HepG2 (cell line): ENCODE data around the gene HEMK1. TPM values are rescaled to one million over a fixed set of nuclear protein-coding genes. Genes with fewer than 3 reads are reported as not detected.
A peak's percentile ranks its signal among the peaks of the same experiment; 100 is the strongest.

Experiments
- ARID3A ChIP-seq: IDR thresholded peaks from 2 replicates; pipeline ENCODE4 v1.6.1; 2012; ENCODE audit warnings: low read depth, low read length, improper control_type of control experiment
- ARNT2 ChIP-seq: sonication (generic); formaldehyde crosslinking; IDR thresholded peaks from 2 replicates; pipeline ENCODE4 v1.8.0; 2022; ENCODE audit warnings: mild to moderate bottlenecking, low read depth, missing genetic modification reagents, moderate library complexity
- FOSL1 ChIP-seq: sonication (generic); formaldehyde crosslinking; IDR thresholded peaks from 2 replicates; pipeline ENCODE4 v1.9.0; 2021; ENCODE audit warnings: missing genetic modification reagents, borderline replicate concordance
- GATA4 ChIP-seq: sonication (generic); IDR thresholded peaks from 2 replicates; pipeline ENCODE4 v1.6.1; 2016; ENCODE audit warnings: antibody characterized with exemption, low read depth, borderline replicate concordance
- GTF3A ChIP-seq: sonication (generic); formaldehyde crosslinking; conservative IDR thresholded peaks from 2 replicates; pipeline ENCODE4 v1.4.0; 2020; ENCODE audit warnings: mild to moderate bottlenecking, missing genetic modification reagents
- HOXA7 ChIP-seq: sonication (generic); formaldehyde crosslinking; IDR thresholded peaks from 2 replicates; pipeline ENCODE4 v1.8.1; 2022; ENCODE audit warnings: mild to moderate bottlenecking, missing genetic modification reagents, moderate library complexity
- MED13 ChIP-seq: sonication (generic); formaldehyde crosslinking; IDR thresholded peaks from 2 replicates; pipeline ENCODE4 v1.5.0; 2020; ENCODE audit warnings: missing genetic modification reagents
- MLXIP ChIP-seq: sonication (generic); formaldehyde crosslinking; IDR thresholded peaks from 2 replicates; pipeline ENCODE4 v1.9.0; 2021; ENCODE audit warnings: missing genetic modification reagents, borderline replicate concordance
- MNT ChIP-seq: fragments of 450-650 bp; IDR thresholded peaks from 2 replicates; pipeline ENCODE4 v1.6.1; 2016
- NFKBIZ ChIP-seq: IDR thresholded peaks from 2 replicates; pipeline ENCODE4 v1.6.1; 2018; ENCODE audit warnings: missing genetic modification reagents, missing compliant biosample characterization
- RFX1 ChIP-seq: fragments of 450-650 bp; IDR thresholded peaks from 2 replicates; pipeline ENCODE4 v1.6.1; 2017
- RFXAP ChIP-seq: sonication (generic); formaldehyde crosslinking; IDR thresholded peaks from 2 replicates; pipeline ENCODE4 v1.4.0; 2020; ENCODE audit warnings: missing genetic modification reagents, borderline replicate concordance
- XBP1 ChIP-seq: sonication (generic); formaldehyde crosslinking; IDR thresholded peaks from 2 replicates; pipeline ENCODE4 v1.5.0; 2020; ENCODE audit warnings: missing genetic modification reagents
- ZBTB14 ChIP-seq: sonication (generic); formaldehyde crosslinking; IDR thresholded peaks from 2 replicates; pipeline ENCODE4 v1.4.0; 2020; ENCODE audit warnings: missing genetic modification reagents
- ZBTB7A ChIP-seq: sonication (generic); formaldehyde crosslinking; IDR thresholded peaks from 2 replicates; pipeline ENCODE4 v1.8.0; 2022; ENCODE audit warnings: mild to moderate bottlenecking, missing genetic modification reagents
- ZNF121 ChIP-seq: sonication (generic); formaldehyde crosslinking; IDR thresholded peaks from 2 replicates; pipeline ENCODE4 v1.5.0; 2020; ENCODE audit warnings: mild to moderate bottlenecking, missing genetic modification reagents
- ZNF296 ChIP-seq: sonication (generic); formaldehyde crosslinking; conservative IDR thresholded peaks from 2 replicates; pipeline ENCODE4 v1.5.0; 2020; ENCODE audit warnings: mild to moderate bottlenecking, missing genetic modification reagents
- ZNF350 ChIP-seq: sonication (generic); formaldehyde crosslinking; IDR thresholded peaks from 2 replicates; pipeline ENCODE4 v1.4.0; 2020; ENCODE audit warnings: mild to moderate bottlenecking, low read depth, missing genetic modification reagents, borderline replicate concordance
- ZNF354B ChIP-seq: sonication (generic); formaldehyde crosslinking; IDR thresholded peaks from 2 replicates; pipeline ENCODE4 v1.8.0; 2022; ENCODE audit warnings: mild to moderate bottlenecking, missing genetic modification reagents
- ZNF777 ChIP-seq: sonication (generic); formaldehyde crosslinking; IDR thresholded peaks from 2 replicates; pipeline ENCODE4 v1.4.0; 2020; ENCODE audit warnings: missing genetic modification reagents
- polyA plus RNA-seq, 8 experiments: library from polyadenylated mRNA; depleted of rRNA in 3 of 8; stranded (reverse) in 7 of 8; unstranded in 1 of 8; fragments of >200 nt; fragmentation: Illumina TruSeq in 4 of 8; extraction: Trizol in 4 of 8; gene quantifications; 2 replicates each; pipeline versions ENCODE4 v1.2.1 to v1.2.3, GENCODE V29; 2011 to 2016; ENCODE audit warnings: low read depth in 4 of 8, missing spikeins in 1 of 8, mixed read lengths in 1 of 8; ENCODE audit not compliant: insufficient read depth in 1 of 8
- total RNA-seq, 5 experiments: library from RNA; depleted of rRNA; stranded (reverse); fragments of >200 nt; fragmentation: Illumina TruSeq; extraction: Trizol; gene quantifications; 2 replicates each; pipeline ENCODE4 v1.2.3, GENCODE V29; 2016; ENCODE audit warnings: low read depth in 1 of 5

Gene HEMK1
- total and polyA plus RNA-seq, 2 of the 13 experiments (the other 11 are each of a cell fraction or from before 2014, with no cell fraction given), result 9.8 to 12.6 TPM

- no peak for TF ChIP-seq MED13 (CRISPR knock-in tag)
- TF ChIP-seq ARID3A, result no peak
- no peak for TF ChIP-seq GTF3A (CRISPR knock-in tag)
- TF ChIP-seq ZNF777 (CRISPR knock-in tag), result peak; percentile 56; the same call in 1 of the 2 replicates
- 0 out of 2 replicates have a peak, but pooled peaks have one; percentile 44 for TF ChIP-seq ARNT2 (CRISPR knock-in tag)
- TF ChIP-seq MLXIP, result 0 out of 2 replicates have a peak, but pooled peaks have one; percentile 63
- TF ChIP-seq ZNF354B (CRISPR knock-in tag), result no peak
- TF ChIP-seq NFKBIZ (CRISPR knock-in tag), result no peak
- no peak for TF ChIP-seq MNT
- no peak for TF ChIP-seq XBP1
- TF ChIP-seq ZNF296 (CRISPR knock-in tag), result no peak; the same call in 1 of the 2 replicates
- peak; percentile 9 for TF ChIP-seq ZNF121 (CRISPR knock-in tag)
- TF ChIP-seq HOXA7 (CRISPR knock-in tag), result no peak
- 0 out of 2 replicates have a peak, but pooled peaks have one; percentile 22 for TF ChIP-seq RFXAP (CRISPR knock-in tag)
- peak; percentile 64; the same call in 1 of the 2 replicates for TF ChIP-seq ZBTB7A (CRISPR knock-in tag)
- TF ChIP-seq GATA4, result no peak
- 0 out of 2 replicates have a peak, but pooled peaks have one; percentile 29 for TF ChIP-seq ZNF350
- no peak; the same call in 1 of the 2 replicates for TF ChIP-seq FOSL1
- no peak for TF ChIP-seq ZBTB14 (CRISPR knock-in tag)
- TF ChIP-seq RFX1, result no peak
Measured at GRCh38 chr3:50587806-50588758, 18.8 kb downstream of the HEMK1 start (continued).
